ENCODE data around the gene PPM1K.

GRCh38 chr4:88246600-88246999 lies 37.8 kb downstream of the PPM1K start:
- TF ChIP-seq CTCF (IDR thresholded peaks at IDR 0.05; ENCODE audit: insufficient read depth, low read length, poor library complexity, severe bottlenecking) = no peak
- no peak for TF ChIP-seq EZH2phosphoT487 (conservative IDR thresholded peaks at IDR 0.05; ENCODE audit: low read length)

Data from SU-DHL-6 (cell line).